Thyroid gland (tissue), 4 donors: ENCODE data around the gene CHMP4B. TPM values are rescaled to one million over a fixed set of nuclear protein-coding genes. Genes with fewer than 3 reads are reported as not detected.

Experiments used
- DNase-seq, 2 donors: peaks; one replicate each; pipeline ENCODE4 v3.0.0-alpha.2; 2019
- H3K27ac ChIP-seq, 3 donors: fragments of 200-600 bp; sonication (generic); 1 replicate in 2 of 3; 2 replicates in 1 of 3; pipeline ENCODE4 v1.5.1; 2016 to 2019; ENCODE audit warnings: mild to moderate bottlenecking in 1 of 3, moderate library complexity in 1 of 3
- H3K27me3 ChIP-seq: fragments of 200-600 bp; sonication (generic); one replicate; pipeline ENCODE4 v1.5.1; 2019
- H3K36me3 ChIP-seq, 2 donors: fragments of 200-600 bp; sonication (generic); one replicate each; pipeline ENCODE4 v1.5.1; 2016 to 2019
- H3K4me1 ChIP-seq, 2 donors: fragments of 200-600 bp; sonication (generic); one replicate each; pipeline ENCODE4 v1.5.1; 2017 to 2019
- H3K4me3 ChIP-seq, 3 donors: fragments of 200-600 bp; sonication (generic); replicated peaks in 1 of 3; 1 replicate in 2 of 3; 2 replicates in 1 of 3; pipeline ENCODE4 v1.5.1; 2016; ENCODE audit warnings: mild to moderate bottlenecking in 1 of 3
- H3K9me3 ChIP-seq: fragments of 200-600 bp; sonication (generic); one replicate; pipeline ENCODE4 v1.5.1; 2017
- CTCF ChIP-seq, 6 experiments: fragments of 200-600 bp in 3 of 6; fragments of 450-650 bp in 3 of 6; sonication (generic) in 3 of 6; IDR thresholded peaks; one replicate each; pipeline ENCODE4 v1.5.1; 2016 to 2019; ENCODE audit warnings: antibody characterized with exemption in 6 of 6, mild to moderate bottlenecking in 2 of 6, inconsistent platforms in 1 of 6, moderate library complexity in 1 of 6
- POLR2A ChIP-seq, 2 donors: fragments of 450-650 bp; IDR thresholded peaks; one replicate each; pipeline ENCODE4 v1.6.1; 2017; ENCODE audit warnings: antibody characterized with exemption in 2 of 2, mild to moderate bottlenecking in 2 of 2, moderate library complexity in 1 of 2
- WGBS, 2 donors: methylation state at CpG; one replicate each; pipeline ENCODE4 v1.1.5; 2017; 5-methylcytosine and 5-hydroxymethylcytosine counted together
- intact Hi-C: fragments of 100-400 bp; cut with DNase I; formaldehyde crosslinking; loops from one replicate; pipeline ENCODE4 v1.15.1; 2023
- total RNA-seq, 4 donors: library from RNA; depleted of rRNA; stranded (reverse); fragments of >200 nt; gene quantifications; one replicate each; pipeline ENCODE4 v1.2.3, GENCODE V29; 2016

Gene CHMP4B
- total RNA-seq, 4 donors from 2014 or later, result 70.3 to 93.5 (median 85.7) TPM

DNA sequence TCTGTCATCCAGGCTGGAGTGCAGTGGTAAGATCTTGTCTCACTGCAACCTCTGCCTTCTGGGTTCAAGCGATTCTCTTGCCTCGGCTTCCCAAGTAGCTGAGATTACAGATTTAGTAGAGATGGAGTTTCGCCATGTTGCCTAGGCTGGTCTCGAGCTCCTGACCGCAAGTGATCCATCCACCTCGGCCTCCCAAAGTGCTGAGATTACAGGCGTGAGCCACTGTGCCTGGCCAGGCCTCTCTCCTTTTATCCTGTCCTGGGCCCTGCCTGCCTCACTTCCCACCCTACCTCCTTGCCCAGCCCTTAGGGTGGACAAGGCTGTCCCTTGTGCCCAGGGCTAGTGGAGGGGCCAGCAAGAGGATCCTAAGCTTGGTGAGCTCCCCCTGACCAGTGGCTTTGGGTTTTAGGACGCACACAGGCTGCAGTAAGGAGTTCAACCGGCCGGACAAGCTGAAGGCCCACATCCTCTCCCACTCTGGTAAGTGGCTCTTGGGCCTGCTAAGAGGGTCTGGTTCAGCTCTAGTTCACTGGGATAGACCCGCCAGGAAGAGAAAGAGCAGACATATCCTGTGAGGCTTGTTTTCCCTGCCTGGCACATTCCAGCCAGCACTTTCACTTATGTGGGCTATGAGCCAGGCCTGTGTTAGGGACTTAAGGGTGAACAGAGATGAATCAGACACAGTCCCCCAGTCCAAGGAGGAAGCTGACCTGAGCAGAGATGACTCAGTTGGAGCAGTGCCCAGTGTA, 21.9 kb upstream of the CHMP4B start:
- H3K27me3 ChIP-seq, result no peaks in the 10 kb centered on the region
- peaks cover 17 to 22% of the 10 kb centered on the region in 2 donors for H3K4me1 ChIP-seq
- H3K9me3 ChIP-seq, result no peaks in the 10 kb centered on the region
- no peak overlapping the region for H3K4me3 ChIP-seq
- peak overlapping the region; percentile 75 to 86 (median 85) for H3K27ac ChIP-seq
- 46 to 81% methylated on average over 7 to 11 of the region's 11 CpGs for WGBS, 2 donors
- TF ChIP-seq CTCF (IDR thresholded peaks at IDR 0.05) (no peak), POLR2A (IDR thresholded peaks at IDR 0.05) (no peak)
- no peaks in the 10 kb centered on the region for H3K36me3 ChIP-seq
- intact Hi-C loops, result no loop called here
- DNase-seq, result peak; percentile 91 to 94

- intact Hi-C loops, result no loop called here
Observed at GRCh38 chr20:33789858-33790182, 21.3 kb upstream of the CHMP4B start.

GRCh38 chr20:33790566-33790965, 20.6 kb upstream of the CHMP4B start:
- Histone ChIP-seq H3K9me3 (no peaks in the 10 kb centered on the region), H3K4me1 (peaks cover 17 to 22% of the 10 kb centered on the region in 2 donors), H3K36me3 (no peaks in the 10 kb centered on the region), H3K4me3 (no peak overlapping the region), H3K27ac (peak overlapping the region in 2 of 3 donors; percentile 85 to 86), H3K27me3 (no peaks in the 10 kb centered on the region)
- no peak for DNase-seq
- TF ChIP-seq CTCF (IDR thresholded peaks at IDR 0.05), result no peak
- TF ChIP-seq POLR2A (IDR thresholded peaks at IDR 0.05), result no peak
- intact Hi-C loops, result no loop called here
- 84 to 90% methylated on average over 11 of the region's 11 CpGs for WGBS, 2 donors

More at GRCh38 chr20:33789858-33790182, 21.3 kb upstream of the CHMP4B start:
- WGBS, 2 donors, result 40 to 41% methylated on average over 5 of the region's 5 CpGs
- H3K4me1 ChIP-seq, result peaks cover 17 to 22% of the 10 kb centered on the region in 2 donors
- TF ChIP-seq CTCF (IDR thresholded peaks at IDR 0.05) (no peak), POLR2A (IDR thresholded peaks at IDR 0.05) (no peak)
- DNase-seq, result no peak
- H3K4me3 ChIP-seq, result no peak overlapping the region
- H3K9me3 ChIP-seq, result no peaks in the 10 kb centered on the region
- no peaks in the 10 kb centered on the region for H3K27me3 ChIP-seq
- H3K36me3 ChIP-seq, result no peaks in the 10 kb centered on the region
- peak overlapping the region; percentile 75 to 86 (median 85) for H3K27ac ChIP-seq

DNA sequence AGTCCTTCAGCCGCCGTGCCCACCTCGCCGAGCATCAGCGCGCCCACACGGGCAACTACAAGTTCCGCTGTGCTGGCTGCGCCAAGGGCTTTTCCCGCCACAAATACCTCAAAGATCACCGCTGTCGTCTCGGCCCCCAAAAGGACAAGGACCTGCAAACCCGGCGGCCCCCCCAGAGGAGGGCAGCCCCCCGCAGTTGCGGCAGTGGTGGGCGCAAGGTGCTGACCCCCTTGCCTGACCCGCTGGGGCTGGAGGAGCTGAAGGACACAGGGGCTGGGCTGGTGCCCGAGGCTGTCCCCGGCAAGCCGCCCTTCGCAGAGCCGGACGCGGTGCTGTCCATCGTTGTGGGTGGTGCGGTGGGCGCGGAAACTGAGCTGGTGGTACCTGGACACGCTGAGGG, 20.1 kb upstream of the CHMP4B start:
- TF ChIP-seq POLR2A (IDR thresholded peaks at IDR 0.05) (no peak), CTCF (IDR thresholded peaks at IDR 0.05) (no peak)
- Histone ChIP-seq H3K9me3 (no peaks in the 10 kb centered on the region), H3K27me3 (no peaks in the 10 kb centered on the region), H3K36me3 (no peaks in the 10 kb centered on the region), H3K4me3 (no peak overlapping the region), H3K4me1 (peaks cover 17 to 23% of the 10 kb centered on the region in 2 donors), H3K27ac (no peak overlapping the region)
- intact Hi-C loops, result no loop called here
- 90 to 94% methylated on average over 6 to 13 of the region's 31 CpGs for WGBS, 2 donors
- DNase-seq, result no peak

DNA sequence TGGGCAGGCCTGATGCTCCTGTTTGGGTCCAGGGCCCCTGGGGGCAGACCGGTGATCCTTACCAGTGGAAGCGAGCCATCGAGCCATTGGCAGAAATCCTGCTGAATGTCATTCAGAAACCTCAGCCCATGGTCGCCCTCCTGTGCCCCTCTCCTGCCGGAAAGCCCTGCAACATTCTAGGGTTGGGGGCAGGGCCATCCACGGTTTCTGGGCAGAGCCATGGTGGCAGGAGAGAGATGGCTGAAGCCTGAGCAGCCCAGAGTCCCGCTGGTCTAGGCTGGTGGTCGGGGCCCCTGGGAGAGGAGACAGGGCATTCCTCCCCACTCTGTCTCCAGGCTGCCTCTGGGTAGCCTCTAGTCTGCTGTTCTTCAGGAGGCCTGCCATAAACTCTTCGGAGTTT, 19.6 kb upstream of the CHMP4B start:
- Histone ChIP-seq H3K27ac (no peak overlapping the region), H3K9me3 (no peaks in the 10 kb centered on the region), H3K36me3 (no peaks in the 10 kb centered on the region), H3K4me1 (peaks cover 21 to 28% of the 10 kb centered on the region in 2 donors), H3K27me3 (no peaks in the 10 kb centered on the region), H3K4me3 (no peak overlapping the region)
- TF ChIP-seq CTCF (IDR thresholded peaks at IDR 0.05) (no peak), POLR2A (IDR thresholded peaks at IDR 0.05) (no peak)
- WGBS, 2 donors, result 87 to 90% methylated on average over 3 to 7 of the region's 9 CpGs
- no peak for DNase-seq
- intact Hi-C loops, result no loop called here
